ENCODE results near the gene RAB26.

The RAB26 gene

GRCh38 chr16:2163211-2163881 is 14.9 kb downstream of the RAB26 start:
- no peak for DNase-seq

- no peak for DNase-seq
Observed at GRCh38 chr16:2165861-2166260, 17.4 kb downstream of the RAB26 start.

- DNase-seq: no peak
Observed at GRCh38 chr16:2166263-2167067, 18.0 kb downstream of the RAB26 start.

GRCh38 chr16:2167068-2167638 is 18.7 kb downstream of the RAB26 start:
- DNase-seq: no peak

- DNase-seq: no peak
Observed at GRCh38 chr16:2170080-2170479, 21.7 kb downstream of the RAB26 start.

GRCh38 chr16:2170587-2171435 is 22.4 kb downstream of the RAB26 start:
- DNase-seq: no peak

GRCh38 chr16:2171601-2172178 is 23.3 kb downstream of the RAB26 start:
- DNase-seq: no peak

GRCh38 chr16:2172688-2173335 is 24.4 kb downstream of the RAB26 start:
- DNase-seq: no peak

GRCh38 chr16:2173366-2173765 is 24.9 kb downstream of the RAB26 start:
- DNase-seq: no peak

- no peak for DNase-seq
Observed at GRCh38 chr16:2173916-2174315, 25.5 kb downstream of the RAB26 start.

GRCh38 chr16:2174396-2175131 is 26.1 kb downstream of the RAB26 start:
- DNase-seq: no peak

GRCh38 chr16:2175454-2175853 is 27.0 kb downstream of the RAB26 start:
- no peak for DNase-seq

- DNase-seq: no peak
Observed at GRCh38 chr16:2176047-2176446, 27.6 kb downstream of the RAB26 start.

GRCh38 chr16:2177101-2177500 is 28.7 kb downstream of the RAB26 start:
- no peak for DNase-seq

GRCh38 chr16:2177561-2177960 is 29.1 kb downstream of the RAB26 start:
- DNase-seq: no peak

GRCh38 chr16:2178321-2179106 is 30.1 kb downstream of the RAB26 start:
- DNase-seq: no peak

GRCh38 chr16:2179107-2179501 is 30.7 kb downstream of the RAB26 start:
- no peak for DNase-seq

- no peak for DNase-seq
Observed at GRCh38 chr16:2179576-2179975, 31.2 kb downstream of the RAB26 start.

GRCh38 chr16:2180461-2180860 is 32.0 kb downstream of the RAB26 start:
- no peak for DNase-seq

Data from NCI-H1092 (cell line).